Thyroid gland (tissue), 4 donors: Measurements from ENCODE around the gene AKR1C3.

Source experiments
- CTCF ChIP-seq, 6 experiments: fragments of 200-600 bp in 3 of 6; fragments of 450-650 bp in 3 of 6; sonication (generic) in 3 of 6; IDR thresholded peaks; one replicate each; pipeline ENCODE4 v1.5.1; 2016 to 2019; ENCODE audit warnings: antibody characterized with exemption in 6 of 6, mild to moderate bottlenecking in 2 of 6, inconsistent platforms in 1 of 6, moderate library complexity in 1 of 6
- POLR2A ChIP-seq, 2 donors: fragments of 450-650 bp; IDR thresholded peaks; one replicate each; pipeline ENCODE4 v1.6.1; 2017; ENCODE audit warnings: antibody characterized with exemption in 2 of 2, mild to moderate bottlenecking in 2 of 2, moderate library complexity in 1 of 2

DNA sequence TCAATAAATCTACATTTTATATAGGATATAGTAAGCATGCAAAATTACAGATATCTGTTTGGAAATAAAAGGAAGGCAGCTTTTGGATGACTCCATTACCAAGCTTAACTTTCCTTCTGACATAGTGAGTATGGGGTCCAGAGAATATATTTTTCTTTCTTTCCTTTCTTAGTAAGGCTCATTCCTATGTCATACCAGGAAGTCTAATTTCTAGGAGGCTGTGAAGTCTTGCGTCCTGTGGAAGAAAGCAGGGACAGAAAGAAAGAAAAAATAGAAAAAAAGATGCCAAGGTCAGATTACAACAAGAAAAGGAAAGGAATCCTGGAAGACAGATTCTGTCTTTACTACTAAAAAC is 54.4 kb downstream of the AKR1C3 start:
- TF ChIP-seq CTCF (IDR thresholded peaks at IDR 0.05) (no peak), POLR2A (IDR thresholded peaks at IDR 0.05) (no peak)
